Psoas muscle (tissue), 8 donors: Measurements from ENCODE around the gene USP10. TPM values are rescaled to one million over a fixed set of nuclear protein-coding genes. Genes with fewer than 3 reads are reported as not detected.

Experiments
- ATAC-seq, 4 donors: fragments of 200-7000 bp; cut with Tn5 transposase; one replicate each; pipeline ENCODE4 v1.9.1; 2020; ENCODE audit warnings: moderate library complexity in 3 of 4, mild to moderate bottlenecking in 2 of 4
- DNase-seq, 2 donors: peaks; one replicate each; pipeline ENCODE4 v3.0.0-alpha.2; 2020
- H3K27ac ChIP-seq: fragments of 200-600 bp; one replicate; pipeline ENCODE4 v1.8.0; 2022
- H3K27me3 ChIP-seq, 3 donors: fragments of 200-600 bp in 1 of 3; one replicate each; pipeline versions ENCODE4 v1.6.1 to v1.8.0; 2013 to 2022; ENCODE audit warnings: low read length in 2 of 3, mild to moderate bottlenecking in 2 of 3, moderate library complexity in 1 of 3; ENCODE audit not compliant: insufficient read depth in 3 of 3
- H3K36me3 ChIP-seq, 2 donors: fragments of 200-600 bp in 1 of 2; one replicate each; pipeline versions ENCODE4 v1.6.1 to v1.8.0; 2013 to 2022; ENCODE audit warnings: low read depth in 1 of 2, mild to moderate bottlenecking in 1 of 2, moderate library complexity in 1 of 2; ENCODE audit not compliant: insufficient read depth in 1 of 2
- H3K4me1 ChIP-seq: fragments of 200-600 bp; one replicate; pipeline ENCODE4 v1.8.0; 2022
- H3K4me3 ChIP-seq: fragments of 200-600 bp; one replicate; pipeline ENCODE4 v1.8.0; 2022; ENCODE audit warnings: mild to moderate bottlenecking
- H3K9me3 ChIP-seq: fragments of 200-600 bp; one replicate; pipeline ENCODE4 v1.8.0; 2022
- CTCF ChIP-seq: fragments of 200-600 bp; IDR thresholded peaks from one replicate; pipeline ENCODE4 v1.8.0; 2022; ENCODE audit warnings: antibody characterized with exemption
- WGBS, 3 donors: extraction: QIAGEN DNeasy Blood & Tissue Kit; methylation state at CpG; one replicate each; pipeline versions ENCODE4 v1.1.6 to v1.1.7; 2013; 5-methylcytosine and 5-hydroxymethylcytosine counted together
- intact Hi-C, 2 donors: fragments of 100-400 bp; cut with DNase I; formaldehyde crosslinking; loops; one replicate each; pipeline versions ENCODE4 v1.11.0 to v1.14.2; 2022
- polyA plus RNA-seq, 3 donors: library from polyadenylated mRNA; stranded (reverse); fragments of 200-250 nt; gene quantifications; one replicate each; pipeline ENCODE4 v1.2.3, GENCODE V29; 2013
- total RNA-seq, 4 donors: library from RNA; stranded (reverse); fragmentation: NEBNext Ultra II Directional in 2 of 4; extraction: Animal tissue kit (Norgen Biotek cat#: 25700) in 2 of 4; gene quantifications; one replicate each; pipeline versions ENCODE4 v1.2.1 to v1.2.4, GENCODE V29; 2021 to 2023
- donor health status: healthy with polysubstance abuse.
- donor health status: DM: no; HTN: no; CAD: no; lungs with moderate emphysema.
- donor health status: Bipolar disorder and iron deficiency.
- donor health status: healthy.
- donor health status: DM: yes; HTN: yes; CAD: no.
- donor health status: DM: no; HTN: no; CAD: no.
- donor health status: DM: no; HTN: no; CAD: no.
- donor health status: DM: yes; HTN: yes; CAD: no.

The USP10 gene
- total and polyA plus RNA-seq, 7 donors = 33.9 to 93.0 (median 69.2) TPM

GRCh38 chr16:84670063-84670462, 29.7 kb upstream of the USP10 start:
- Histone ChIP-seq H3K36me3 (peaks cover 0 to 16% of the 10 kb centered on the region in 2 donors), H3K27me3 (no peaks in the 10 kb centered on the region), H3K4me3 (no peak overlapping the region), H3K4me1 (no peaks in the 10 kb centered on the region), H3K9me3 (no peaks in the 10 kb centered on the region), H3K27ac (no peak overlapping the region)
- no peak for ATAC-seq
- WGBS, 3 donors = 80 to 84% (median 84%) methylated on average over 12 of the region's 12 CpGs
- DNase-seq = no peak
- intact Hi-C loops = loop anchor here in 1 of 2 donors (5.0 kb wide), 1 partner anchor 57 kb away; no protein-coding TSS in a partner anchor
- TF ChIP-seq CTCF = no peak

- intact Hi-C loops = loop anchor here (2.0 to 5.0 kb wide), 2 partner anchors 54 to 55 kb away; no protein-coding TSS in a partner anchor
Observed at GRCh38 chr16:84672276-84673202, 27.3 kb upstream of the USP10 start.

GRCh38 chr16:84673203-84673535, 26.6 kb upstream of the USP10 start:
- H3K9me3 ChIP-seq = no peaks in the 10 kb centered on the region
- no peak for DNase-seq
- intact Hi-C loops = loop anchor here (2.0 to 5.0 kb wide), 2 partner anchors 54 kb away; no protein-coding TSS in a partner anchor
- H3K27me3 ChIP-seq = peaks cover 0 to 6% (median 0%) of the 10 kb centered on the region in 3 donors
- peak; percentile 54 to 77 (median 64) for ATAC-seq
- H3K27ac ChIP-seq = no peak overlapping the region
- no peak overlapping the region for H3K4me3 ChIP-seq
- TF ChIP-seq CTCF = no peak
- WGBS, 3 donors = 85 to 94% (median 92%) methylated on average over 3 of the region's 3 CpGs
- no peaks in the 10 kb centered on the region for H3K36me3 ChIP-seq
- H3K4me1 ChIP-seq = no peaks in the 10 kb centered on the region

More at GRCh38 chr16:84672276-84673202, 27.3 kb upstream of the USP10 start:
- ATAC-seq = peak; percentile 83 to 95 (median 90)
- no peaks in the 10 kb centered on the region for H3K27me3 ChIP-seq
- no peaks in the 10 kb centered on the region for H3K4me1 ChIP-seq
- no peaks in the 10 kb centered on the region for H3K36me3 ChIP-seq
- 52 to 55% (median 54%) methylated on average over 26 of the region's 26 CpGs for WGBS, 3 donors
- H3K9me3 ChIP-seq = no peaks in the 10 kb centered on the region
- peak; percentile 77 to 90 for DNase-seq
- H3K27ac ChIP-seq = no peak overlapping the region
- TF ChIP-seq CTCF = peak; percentile 95
- no peak overlapping the region for H3K4me3 ChIP-seq

- 81 to 86% (median 84%) methylated on average over 3 of the region's 3 CpGs for WGBS, 3 donors
- ATAC-seq (no peak), DNase-seq (no peak)
- H3K9me3 ChIP-seq = no peaks in the 10 kb centered on the region
- H3K4me1 ChIP-seq = no peaks in the 10 kb centered on the region
- no peak overlapping the region for H3K27ac ChIP-seq
- no peak for TF ChIP-seq CTCF
- no peaks in the 10 kb centered on the region for H3K36me3 ChIP-seq
- H3K4me3 ChIP-seq = no peak overlapping the region
- intact Hi-C loops = loop anchor here (2.0 to 5.0 kb wide), 2 partner anchors 53 to 54 kb away; no protein-coding TSS in a partner anchor
- peaks cover 0 to 10% (median 0%) of the 10 kb centered on the region in 3 donors for H3K27me3 ChIP-seq
Observed at GRCh38 chr16:84673561-84673960, 26.2 kb upstream of the USP10 start.
